Fibroblast of skin of left biceps (primary cell): ENCODE measurements around the gene FSD1.
A peak's percentile ranks its signal among the peaks of the same experiment; 100 is the strongest.
"Not testable (repeated sequence)": the region's sequence is repeated elsewhere in the genome, so short reads cannot be mapped to it uniquely, and the experiment has no call there.

Source experiments
- DNase-seq, 2 experiments: peaks; one replicate each; pipeline ENCODE4 v3.0.0-alpha.2; 2013; ENCODE audit warnings: low read depth in 2 of 2

FSD1 gene

DNA sequence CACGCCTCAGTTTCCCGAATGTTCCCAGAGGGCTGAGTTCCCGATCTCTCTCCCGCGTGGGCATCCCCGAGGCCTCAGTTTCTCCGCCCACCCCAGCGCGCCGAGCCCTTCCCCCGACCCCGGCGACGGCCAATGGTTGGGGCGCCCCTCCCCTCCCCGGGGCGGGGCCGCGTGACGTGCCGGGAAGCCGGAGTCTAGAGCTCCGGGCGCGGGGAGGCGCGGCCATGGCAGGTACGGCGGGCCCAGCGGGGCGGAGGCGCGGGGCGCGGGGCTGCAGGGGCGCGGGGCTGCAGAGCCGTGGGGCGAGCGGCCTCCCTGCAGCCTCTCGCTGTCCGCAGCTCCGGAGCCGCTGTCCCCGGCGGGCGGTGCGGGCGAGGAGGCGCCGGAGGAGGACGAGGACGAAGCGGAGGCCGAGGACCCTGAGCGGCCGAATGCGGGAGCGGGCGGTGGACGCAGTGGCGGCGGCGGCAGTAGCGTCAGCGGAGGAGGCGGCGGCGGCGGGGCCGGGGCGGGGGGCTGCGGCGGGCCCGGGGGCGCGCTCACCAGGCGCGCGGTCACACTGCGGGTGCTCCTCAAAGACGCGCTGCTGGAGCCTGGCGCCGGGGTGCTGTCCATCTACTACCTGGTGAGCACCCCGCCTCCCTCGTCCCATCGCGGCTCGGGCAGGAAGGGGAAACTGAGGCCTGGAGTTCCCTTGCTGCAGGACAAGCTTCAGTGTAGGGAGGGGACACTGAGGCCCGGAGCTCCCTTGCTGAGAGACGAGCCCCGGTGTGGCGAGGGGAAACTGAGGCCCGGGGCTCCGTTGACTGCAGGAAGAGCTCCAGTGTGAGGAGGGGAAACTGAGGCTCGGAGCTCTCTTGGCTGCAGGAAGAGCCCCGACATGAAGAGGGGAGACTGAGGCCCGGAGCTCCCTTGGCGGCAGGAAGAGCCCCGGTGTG is 39.2 kb downstream of the FSD1 start, which contains the start of gene MPND:
Gene MPND (plus strand): TSS at position 193 of the 938 bp plus-strand sequence. CDS start 32 bp downstream, at position 225.
- peak; percentile 41 to 44 for DNase-seq

- no peak for DNase-seq
Observed at GRCh38 chr19:4345342-4346019, 41.1 kb downstream of the FSD1 start.

DNA sequence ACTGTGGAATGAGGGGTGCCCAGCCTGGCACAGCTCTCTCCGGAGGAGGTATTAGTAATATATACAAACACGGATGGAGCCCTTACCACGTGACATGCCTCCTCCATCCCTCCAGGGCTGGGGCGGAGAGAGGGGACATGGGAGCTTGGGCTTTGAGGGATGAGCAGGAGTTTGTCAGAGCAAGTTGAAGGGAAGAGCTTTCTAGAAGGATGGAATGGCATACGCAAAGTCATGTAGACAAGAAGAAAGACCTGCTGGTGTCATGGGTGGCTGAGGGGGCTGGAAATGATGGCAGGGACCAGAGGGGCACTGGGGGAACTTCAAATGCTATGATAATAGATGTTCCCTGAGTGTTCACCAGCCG is 41.6 kb downstream of the FSD1 start:
- DNase-seq: no peak

DNA sequence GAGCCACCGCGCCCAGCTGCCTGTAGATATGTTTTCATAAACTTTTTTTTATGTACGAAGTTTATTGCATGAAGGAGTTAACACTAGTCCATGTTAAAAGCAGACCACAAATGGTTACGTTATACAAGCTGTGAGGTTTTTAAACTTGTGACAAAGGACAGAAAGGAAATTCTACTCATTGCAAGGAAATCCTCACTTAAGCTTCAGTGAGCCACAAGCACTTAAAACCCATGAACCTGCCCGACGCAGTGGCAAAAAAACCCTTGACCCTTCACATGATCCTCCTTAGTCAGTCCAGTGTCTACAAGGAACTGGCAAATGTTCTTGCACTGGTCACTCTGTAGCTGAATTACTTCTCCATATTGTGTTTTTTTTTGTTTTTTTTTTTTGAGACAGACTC is 43.1 kb downstream of the FSD1 start:
- DNase-seq: no peak

GRCh38 chr19:4349225-4349624 is 44.8 kb downstream of the FSD1 start:
- DNase-seq: not testable (repeated sequence)

DNA sequence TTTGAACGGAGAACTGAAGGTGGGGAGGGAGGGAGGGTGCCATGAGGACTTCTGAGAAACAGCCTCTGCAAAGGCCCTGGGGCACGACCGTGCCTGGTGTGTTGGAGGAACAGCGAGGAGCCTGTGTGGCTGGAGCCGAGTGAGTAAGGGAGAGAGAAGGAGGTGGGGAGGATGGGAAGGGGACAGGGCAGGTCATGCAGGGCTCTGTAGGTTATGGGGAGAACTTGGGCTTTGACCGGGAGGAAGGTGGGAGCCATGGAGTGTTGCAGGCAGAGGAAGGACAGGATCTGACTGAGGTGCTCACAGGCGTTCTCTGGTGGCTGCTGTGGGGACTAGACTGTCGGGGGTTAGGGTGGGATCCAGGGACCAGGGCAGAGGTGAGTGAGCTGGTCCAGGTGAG is 45.7 kb downstream of the FSD1 start:
- no peak for DNase-seq

DNA sequence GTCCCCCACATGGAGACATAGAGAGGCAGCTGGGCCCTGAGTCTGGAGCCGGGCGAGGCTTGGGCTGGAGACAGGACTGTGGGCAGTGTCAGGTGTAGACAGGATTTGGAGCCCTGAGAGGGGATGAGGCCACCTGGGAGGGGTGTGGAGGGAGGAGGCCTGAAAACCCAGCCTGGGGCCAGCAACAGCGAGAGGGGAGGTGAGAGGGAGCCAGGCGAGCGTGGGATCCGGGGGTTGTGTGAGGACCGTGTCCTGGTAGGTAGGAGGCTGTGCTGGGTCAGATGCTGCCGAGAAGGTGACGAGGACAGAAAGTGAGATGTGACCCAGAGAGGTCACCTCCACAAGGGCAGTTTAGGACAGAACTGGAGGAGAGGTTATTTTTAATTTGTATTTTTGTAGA is 46.3 kb downstream of the FSD1 start:
- DNase-seq: no peak

DNA sequence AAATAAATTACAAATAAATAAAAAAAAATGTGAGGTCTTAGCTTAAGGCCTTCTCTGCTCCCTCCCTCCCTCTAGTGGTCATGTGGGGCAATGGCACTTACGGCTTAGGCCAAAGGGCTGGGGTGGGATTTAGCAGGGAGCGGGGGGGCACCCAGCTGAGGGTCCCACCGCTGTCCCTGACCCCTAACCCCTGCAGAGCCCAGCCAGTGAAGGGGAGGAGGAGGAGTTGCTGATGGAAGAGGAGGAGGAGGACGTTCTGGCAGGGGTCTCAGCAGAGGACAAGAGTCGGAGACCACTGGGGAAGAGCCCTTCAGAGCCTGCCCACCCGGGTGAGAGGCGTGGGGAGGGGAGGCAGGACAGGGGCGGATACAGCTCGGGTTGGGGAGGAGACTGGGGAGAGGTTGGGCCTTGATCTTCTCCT is 48.3 kb downstream of the FSD1 start:
- DNase-seq: no peak

DNA sequence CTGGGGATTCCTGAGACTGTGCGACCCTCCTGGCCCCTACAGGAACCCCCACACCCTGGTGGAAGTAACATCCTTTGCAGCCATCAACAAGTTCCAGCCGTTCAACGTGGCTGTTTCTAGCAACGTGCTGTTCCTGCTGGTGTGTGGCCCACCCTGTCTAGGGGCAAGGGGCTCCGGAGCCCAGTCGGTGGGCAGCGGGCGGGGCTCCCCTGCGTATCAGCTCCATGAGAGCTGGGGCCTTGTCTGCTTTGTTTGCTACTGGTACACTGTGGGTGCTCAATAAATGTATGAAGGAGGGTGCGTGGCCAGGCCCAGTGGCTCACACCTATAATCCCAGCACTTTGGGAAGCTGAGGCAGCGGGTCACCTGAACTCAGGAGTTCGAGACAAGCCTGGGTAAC is 49.9 kb downstream of the FSD1 start:
- DNase-seq: no peak

- DNase-seq: no peak
Observed at GRCh38 chr19:4354897-4355296, 50.5 kb downstream of the FSD1 start.

DNA sequence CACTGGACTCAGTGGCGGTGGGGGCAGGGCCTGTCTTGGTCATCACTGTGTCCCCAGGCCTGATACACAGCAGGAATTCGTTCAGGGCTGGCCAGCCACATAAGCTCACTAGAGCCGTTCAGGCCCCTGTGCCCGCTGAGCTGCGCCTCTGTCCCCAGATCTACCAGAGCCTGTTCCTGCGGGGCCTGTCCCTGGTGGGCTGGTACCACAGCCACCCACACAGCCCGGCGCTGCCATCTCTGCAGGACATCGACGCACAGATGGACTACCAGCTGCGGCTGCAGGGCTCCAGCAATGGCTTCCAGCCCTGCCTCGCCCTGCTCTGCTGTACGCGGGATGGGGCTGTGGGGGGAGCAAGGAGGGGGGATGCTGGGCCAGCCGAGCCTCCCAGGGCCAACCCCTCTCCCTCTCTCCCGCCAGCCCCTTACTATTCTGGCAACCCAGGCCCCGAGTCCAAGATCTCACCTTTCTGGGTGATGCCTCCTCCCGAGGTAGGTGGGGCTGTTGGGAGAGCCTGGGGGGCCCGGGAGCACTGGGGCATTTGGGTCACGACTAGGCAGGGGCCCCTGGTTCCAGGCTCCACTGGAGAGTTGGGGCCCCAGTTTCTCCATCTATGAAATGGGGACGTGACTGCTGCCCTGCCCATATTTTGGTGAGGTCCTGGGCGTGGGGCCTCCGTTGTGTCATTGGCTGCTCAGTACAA is 52.8 kb downstream of the FSD1 start:
- DNase-seq: no peak

DNA sequence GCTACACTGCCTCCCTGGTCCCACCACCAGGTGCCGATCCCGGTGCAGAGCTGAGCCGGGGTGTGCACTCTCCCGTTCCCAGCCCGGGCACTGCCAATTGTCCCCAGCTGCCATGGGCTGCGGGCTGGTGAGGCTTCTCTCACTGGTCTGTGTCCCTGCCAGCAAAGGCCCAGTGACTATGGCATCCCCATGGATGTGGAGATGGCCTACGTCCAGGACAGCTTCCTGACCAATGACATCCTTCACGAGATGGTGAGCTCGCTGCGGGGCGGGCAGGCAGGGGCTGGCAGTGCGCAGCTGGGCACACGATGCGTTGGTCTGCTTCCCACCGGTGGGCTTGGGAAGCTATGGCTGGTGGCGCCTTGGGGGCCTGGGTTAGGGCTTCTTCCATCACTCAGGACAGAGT is 53.5 kb downstream of the FSD1 start:
- DNase-seq: no peak

GRCh38 chr19:4358709-4359626 is 54.6 kb downstream of the FSD1 start:
- DNase-seq: no peak

GRCh38 chr19:4359627-4360000 is 55.2 kb downstream of the FSD1 start:
- DNase-seq: no peak

- DNase-seq: no peak
Observed at GRCh38 chr19:4360081-4360569, 55.7 kb downstream of the FSD1 start.

DNA sequence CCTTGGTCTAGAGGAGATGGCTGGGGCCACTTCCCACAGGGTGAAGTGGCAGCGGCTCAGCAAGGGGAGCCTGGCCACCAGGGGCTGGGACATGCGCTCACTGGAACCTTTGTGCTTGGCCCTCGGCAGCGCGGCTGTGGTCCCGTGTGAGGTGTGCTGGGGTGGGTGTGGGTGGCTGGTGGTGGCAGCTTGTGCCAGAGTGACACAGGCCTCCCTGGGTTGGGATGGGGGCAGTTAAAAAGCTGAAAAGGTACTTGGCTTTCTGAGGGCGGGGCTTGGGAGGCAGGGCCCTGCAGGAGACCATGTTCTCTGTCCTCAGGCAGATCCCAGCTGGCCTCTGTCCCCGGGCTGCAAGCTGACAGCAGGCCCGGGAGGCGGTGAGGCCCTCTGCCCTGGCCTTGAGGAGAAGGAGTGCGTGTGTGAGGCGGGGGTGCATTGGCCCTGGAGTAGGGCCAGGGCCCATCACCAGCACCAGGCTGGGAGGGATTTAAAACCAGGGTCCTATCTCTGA is 56.3 kb downstream of the FSD1 start:
- DNase-seq: no peak

GRCh38 chr19:4361152-4362046 is 57.0 kb downstream of the FSD1 start:
- DNase-seq: no peak

DNA sequence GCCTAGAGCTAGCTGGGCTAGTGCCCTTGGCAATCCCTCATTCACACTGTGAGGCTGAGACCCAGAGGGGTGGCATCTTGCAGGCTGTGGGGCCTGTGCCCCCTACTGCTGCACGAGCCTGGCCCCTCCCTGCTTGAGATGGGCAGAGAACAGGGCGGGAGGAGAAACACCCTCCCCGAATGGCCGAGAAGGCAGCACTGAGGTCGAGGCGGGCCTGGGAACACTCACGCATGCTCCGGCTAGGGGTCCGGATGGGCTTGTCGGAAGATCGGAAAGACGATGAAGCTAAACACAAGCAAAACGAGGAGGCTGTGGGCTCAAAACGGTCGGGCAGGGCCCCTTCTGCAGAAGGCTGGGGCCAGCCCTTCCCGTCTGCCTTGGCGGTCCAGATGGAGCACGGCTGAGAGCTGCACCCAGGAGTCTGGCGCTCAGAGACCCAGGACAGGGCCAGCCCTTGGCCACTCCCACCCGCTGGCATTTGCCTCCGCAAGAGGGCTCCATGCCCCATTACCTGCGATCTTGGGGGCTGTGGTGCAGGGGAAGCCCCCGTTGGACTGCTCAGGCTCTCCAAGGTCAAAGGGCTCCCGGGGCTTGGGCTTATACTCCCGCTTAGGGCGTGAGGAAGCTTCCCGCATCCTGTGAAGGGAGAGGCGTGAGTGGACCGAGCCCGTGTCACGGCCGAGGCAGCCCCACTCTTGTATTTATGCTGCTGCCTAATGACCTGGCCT is 57.9 kb downstream of the FSD1 start:
- DNase-seq: no peak

DNA sequence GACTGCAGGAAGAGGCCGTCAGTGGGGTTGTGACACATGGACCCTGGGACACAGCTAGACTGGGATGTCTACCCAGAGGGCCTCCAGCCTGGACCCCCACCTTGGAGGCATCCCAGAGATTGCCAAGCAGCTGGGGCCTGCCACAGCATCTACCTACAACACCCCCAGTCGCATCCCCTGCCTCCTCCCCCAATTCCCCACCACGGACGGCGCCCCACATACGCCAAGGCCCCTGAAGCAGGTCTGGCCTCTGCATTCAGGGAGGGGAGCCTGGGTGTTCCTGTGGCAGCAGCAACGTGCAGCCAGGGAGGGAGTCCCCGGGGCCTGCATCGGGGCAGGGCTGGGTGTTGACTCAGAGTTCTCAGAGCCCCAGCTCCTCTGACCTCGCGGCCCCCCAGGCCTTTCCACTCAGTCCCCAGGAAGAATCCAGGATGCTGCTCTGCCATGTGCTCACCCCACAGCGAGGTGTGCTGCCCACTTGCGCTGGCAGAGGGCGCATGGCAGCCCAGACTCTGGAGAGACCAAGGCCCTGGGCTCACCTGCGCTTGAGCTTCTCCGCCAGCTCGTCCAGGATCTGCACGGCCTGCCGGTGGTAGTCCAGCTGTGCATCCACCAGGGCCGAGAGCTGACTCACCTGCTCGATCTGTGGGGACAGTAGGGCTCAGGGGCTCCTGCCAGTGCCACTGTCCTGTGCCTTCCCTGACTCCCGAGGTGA is 58.6 kb downstream of the FSD1 start:
- DNase-seq: no peak
